Activated CD8-positive, alpha-beta memory T cell treated with anti-CD3 and anti-CD28 coated beads, Interleukin-2, amount 50 U/mL, for 4 hours (primary cell): ENCODE data around the gene CST9.
"Not testable (repeated sequence)": the region's sequence is repeated elsewhere in the genome, so short reads cannot be mapped to it uniquely, and the experiment has no call there.

Experiments used
- DNase-seq: peaks from one replicate; pipeline ENCODE4 v3.0.0-alpha.2; 2020

Gene CST9

DNA sequence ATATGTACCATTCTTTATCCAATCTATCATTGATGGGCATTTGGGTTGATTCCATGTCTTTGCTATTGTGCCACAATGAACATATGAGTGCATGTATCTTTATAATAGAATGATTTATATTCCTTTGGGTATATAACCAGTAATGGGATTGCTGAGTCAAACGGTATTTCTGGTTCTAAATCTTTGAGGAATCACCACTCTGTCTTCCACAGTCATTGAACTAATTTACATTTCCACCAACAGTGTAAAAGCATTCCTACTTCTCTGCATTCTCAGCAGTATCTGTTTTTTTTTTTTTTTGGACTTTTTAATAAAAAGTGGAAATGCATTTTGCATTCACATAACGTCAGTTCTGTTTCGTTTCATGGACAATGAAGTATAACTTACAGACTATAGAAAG, 16.7 kb upstream of the CST9 start:
- not testable (repeated sequence) for DNase-seq

DNA sequence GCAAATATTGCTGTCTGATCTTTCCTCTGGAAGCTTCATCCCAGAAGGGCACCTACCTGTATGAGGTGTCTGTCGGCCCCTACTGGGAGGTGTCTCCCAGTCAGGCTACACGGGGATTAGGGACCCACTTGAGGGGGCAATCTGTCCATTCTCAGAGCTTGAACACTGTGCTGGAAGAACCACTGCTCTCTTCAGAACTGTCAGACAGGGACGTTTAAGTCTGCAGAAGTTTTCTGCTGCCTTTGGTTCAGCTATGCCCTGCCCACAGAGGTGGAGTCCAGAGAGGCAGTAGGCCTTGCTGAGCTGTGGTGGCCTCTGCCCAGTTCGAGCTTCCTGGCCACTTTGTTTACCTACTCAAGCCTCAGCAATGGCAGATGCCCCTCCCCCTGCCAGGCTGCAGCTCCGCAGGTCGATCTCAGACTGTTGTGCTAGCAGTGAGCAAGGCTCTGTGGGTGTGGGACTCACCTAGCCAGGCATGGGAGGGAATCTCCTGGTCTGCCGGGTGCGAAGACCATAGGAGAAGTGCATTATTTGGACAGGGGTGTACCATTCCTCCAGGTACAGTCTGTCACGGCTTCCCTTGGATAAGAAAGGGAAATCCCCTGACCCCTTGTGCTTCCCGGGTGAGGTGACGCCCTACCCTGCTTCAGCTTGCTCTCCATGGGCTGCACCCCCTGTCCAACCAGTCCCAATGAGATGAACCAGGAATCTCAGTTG, 15.1 kb upstream of the CST9 start:
- DNase-seq, result not testable (repeated sequence)

DNA sequence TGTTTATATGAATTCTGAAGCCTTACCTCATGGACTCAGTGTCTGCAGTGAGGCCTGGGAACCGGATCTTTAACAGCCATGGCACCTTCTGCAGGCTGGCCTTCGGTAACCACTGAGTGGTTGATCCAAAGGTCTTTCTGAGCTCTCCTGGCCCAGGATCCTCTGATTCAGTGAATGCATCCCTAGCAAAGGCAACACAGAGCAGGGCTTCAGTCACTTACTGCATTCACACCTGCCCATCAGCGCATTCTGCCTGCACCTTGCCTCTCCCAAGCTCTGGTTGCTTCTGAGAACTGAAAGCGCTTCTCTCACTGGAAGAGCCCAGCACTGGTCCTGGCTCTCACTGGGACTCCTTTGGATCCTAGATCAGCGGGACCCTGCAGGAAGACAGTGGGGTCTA, 8.4 kb upstream of the CST9 start:
- DNase-seq, result no peak

DNA sequence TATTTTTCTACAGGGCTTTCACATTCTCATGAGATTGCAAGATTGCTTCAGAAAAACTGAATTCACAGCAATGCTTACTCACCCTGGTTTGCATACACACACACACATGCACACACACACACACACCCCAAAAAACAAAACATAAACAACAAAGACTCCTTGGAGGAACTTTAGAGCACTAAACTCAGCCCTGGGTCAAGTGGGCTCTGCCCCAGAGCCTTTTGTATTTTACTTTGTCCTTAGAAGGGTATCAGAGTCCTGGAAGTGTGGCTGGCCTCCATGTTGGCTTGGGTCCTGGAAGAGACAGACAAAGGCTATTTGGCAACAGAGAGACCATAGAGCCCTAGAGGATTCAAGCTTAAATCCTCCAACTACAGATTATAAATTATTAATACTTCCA, 8.0 kb upstream of the CST9 start:
- no peak for DNase-seq

DNA sequence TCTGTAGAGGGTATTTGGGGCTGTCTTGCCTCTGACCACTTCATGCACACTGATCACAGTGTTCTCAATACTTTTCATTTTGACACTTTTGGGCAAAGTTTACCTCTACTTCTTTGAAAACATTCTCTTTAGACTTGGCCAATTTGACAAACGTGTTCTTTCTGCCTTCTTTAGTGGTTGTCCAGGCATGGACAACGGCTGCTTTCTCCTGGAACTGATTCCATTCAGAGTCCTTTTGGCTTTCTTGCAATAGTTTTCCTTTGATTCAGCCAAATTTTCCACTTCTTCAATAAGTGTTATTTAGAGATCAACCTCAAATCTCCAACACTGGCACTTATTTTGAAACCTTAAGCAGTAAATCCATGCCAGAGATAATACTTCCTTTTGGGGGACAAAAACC, 6.7 kb upstream of the CST9 start:
- no peak for DNase-seq

DNA sequence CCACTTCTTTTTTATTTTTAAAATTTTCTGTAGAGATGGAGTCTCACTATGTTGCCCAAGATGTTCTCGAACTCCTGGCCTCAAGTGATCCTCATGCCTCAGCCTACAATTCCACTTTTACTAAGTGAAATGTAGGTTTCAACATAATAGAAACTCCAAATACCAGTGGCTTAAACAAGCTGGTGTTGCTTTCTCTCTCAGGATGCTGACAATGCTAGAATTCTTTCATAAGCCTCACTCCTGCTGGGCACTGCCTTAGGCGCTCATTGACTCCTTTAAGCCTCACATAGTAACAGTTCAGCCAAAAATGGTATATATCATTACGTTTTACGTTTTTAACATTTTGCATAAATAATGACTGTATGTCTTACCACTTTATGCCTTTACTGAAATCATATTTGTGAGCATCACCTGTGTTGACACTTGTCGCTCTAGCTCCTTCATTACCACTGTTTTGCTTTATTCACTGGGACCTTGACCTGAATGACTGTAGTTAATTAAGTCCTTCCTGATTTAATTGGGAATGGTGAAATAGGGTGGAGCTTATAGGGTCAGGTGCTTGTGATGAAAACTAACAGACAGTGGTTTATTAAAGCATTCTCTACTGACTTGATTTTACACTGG, 3.9 kb upstream of the CST9 start:
- DNase-seq, result no peak

DNA sequence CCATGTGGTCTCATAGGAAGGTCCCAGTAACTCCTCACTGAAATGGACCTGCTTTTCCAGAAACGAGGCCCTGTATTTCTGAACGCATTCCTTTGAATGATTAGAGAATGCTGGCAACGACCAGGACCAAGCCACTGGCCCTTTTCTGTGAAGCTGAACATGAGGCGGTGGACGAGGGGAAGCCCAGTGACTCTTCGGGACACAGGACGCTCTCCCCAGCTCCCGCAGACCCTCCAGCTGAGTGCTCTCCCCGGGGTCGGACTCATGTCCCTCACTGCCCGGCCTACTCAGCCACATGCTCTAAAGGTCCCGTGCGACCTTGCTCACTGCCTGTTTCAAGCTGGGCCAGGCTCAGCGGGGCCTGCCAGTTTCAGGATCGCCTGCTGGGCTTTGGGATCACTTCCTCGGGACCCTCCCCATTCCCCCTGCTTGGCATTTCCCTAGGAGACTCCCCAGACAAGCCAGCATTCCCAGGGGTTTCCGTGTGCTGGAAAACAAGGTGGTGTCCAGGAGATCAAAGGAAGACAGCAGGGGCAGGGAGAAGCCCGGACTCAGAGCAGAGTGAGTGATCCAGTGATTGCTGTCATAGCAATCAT, 2.6 kb upstream of the CST9 start:
- DNase-seq, result no peak

DNA sequence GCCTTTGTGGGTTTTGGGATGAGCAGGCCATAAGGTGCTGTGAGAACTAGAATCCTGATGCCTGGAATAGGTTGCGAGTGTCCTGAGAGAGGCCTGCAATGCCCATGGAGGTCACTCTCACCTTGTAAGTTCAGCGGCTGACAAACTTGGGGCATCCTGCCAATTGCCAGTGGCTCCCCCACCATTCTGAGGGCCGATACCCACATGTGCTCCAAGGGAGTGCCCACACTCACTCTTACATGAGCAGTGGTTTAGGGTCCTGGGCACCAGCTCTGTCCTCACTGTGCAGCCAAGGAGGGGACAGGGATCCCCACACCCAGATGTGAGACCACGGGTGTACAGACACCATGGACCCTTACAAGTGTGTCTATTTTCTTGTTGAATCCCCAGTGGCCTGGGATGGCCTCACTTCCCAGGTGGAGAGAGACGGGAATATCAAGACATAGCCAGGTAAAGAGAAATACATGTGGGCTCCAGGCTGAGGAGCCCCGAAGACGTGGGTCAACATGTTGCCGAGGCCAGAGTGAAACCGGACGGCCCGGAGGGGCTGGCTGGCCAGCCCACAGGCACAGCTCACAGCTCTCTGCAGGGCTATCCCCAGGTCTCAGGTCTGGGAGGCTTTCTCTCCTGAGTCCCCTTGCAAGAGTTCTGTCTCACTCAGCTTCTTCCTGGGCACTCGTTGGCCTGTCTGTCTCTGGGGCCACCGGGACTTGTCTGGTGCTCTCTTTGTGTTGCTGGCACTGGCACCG, 2.0 kb upstream of the CST9 start:
- no peak for DNase-seq

DNA sequence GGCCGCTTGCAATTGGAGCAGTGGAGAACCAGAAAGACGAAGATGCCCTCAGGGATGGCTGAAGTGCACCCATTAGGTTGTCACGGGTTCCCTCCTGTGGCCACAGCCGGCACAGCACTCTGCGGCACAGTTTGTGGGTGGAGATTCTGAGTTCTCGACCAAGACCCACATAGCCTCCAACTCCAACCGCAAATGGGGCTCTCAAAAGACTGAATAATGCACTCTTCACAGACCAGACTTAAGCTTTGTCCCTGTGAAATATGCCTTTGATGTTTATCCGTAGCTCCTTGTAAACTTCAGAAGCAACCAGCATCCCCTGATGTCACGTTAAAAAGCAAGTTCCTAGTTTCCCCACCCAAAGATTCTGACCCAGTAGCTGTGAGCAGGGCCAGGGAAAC, 934 bp upstream of the CST9 start:
- peak; percentile 61 for DNase-seq

DNA sequence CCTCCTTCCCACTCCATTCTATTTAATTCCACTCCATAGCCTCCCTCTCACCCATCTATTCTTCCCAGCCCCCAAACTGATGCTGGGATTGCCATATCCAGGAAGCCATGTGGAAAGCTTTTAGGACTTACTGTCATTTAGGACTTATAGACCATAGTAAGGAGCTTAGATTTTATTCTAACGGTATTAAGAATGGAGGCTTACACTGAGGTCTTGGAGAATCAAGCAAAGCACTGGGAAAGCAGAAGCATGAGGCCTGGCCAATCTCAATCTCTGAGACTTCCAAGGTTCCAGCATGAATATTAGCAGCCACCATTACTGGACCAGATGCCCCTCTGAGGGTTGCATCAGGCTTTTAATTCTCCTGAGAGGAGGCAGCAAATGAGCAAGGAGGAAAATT, 1.4 kb downstream of the CST9 start:
- DNase-seq, result no peak

DNA sequence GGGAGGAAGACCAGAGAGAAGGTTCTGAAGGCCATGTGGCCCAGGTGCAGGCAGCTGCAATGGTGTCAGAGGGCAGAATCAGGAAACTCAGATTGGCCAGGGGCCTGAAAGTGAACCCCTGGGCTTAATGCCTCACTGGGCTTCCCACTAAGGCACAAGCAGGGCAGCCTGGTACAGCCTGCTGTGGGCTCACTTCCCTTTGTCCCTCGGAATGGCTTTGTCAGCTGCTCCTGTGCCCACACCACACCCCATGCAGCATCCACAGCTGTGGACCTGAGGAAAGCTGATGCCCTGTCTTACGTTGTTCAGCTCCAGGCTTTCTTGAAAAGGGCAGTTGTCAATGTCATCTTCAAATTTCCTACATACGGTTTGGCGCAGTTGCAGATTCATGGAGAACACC, 2.4 kb downstream of the CST9 start:
- DNase-seq, result no peak

DNA sequence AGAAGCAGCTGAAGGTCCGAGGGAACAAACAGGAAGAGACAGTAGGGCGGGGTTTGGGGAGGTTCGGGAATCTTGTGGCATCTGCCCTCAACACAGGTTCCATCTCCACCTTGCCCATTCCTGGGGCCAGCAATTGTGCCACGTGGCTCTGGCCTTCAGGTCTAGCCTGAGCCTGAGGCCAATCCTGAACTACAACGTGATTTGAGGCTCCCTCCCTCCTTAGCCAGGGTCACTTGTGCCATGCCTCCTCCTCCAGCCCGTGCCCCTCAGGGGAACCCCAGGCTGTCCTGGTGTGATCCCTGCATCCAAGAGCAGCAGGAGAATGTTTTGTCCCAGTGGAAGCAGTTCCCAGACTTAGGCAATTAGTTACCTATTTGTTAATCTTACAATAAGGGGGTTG, 3.0 kb downstream of the CST9 start:
- no peak for DNase-seq

DNA sequence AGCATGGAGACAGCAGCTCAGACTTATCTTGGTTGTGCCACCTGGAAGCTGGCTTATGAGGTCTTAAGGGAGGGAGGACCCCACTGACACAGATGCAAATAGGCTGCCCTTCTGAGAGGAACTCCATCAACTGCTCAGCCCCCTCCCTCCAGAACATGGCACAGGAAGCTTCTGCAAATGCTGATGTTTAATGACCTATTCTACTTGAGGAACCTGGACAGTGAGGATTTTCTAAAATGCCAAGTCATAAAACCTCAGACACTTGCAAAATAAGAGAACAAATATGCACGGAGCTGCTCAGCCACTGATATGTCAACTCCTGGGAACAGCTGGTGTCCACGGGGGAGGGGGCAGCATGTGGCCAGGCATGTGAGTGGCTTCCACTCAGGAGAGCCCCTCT, 3.5 kb downstream of the CST9 start:
- DNase-seq, result no peak

DNA sequence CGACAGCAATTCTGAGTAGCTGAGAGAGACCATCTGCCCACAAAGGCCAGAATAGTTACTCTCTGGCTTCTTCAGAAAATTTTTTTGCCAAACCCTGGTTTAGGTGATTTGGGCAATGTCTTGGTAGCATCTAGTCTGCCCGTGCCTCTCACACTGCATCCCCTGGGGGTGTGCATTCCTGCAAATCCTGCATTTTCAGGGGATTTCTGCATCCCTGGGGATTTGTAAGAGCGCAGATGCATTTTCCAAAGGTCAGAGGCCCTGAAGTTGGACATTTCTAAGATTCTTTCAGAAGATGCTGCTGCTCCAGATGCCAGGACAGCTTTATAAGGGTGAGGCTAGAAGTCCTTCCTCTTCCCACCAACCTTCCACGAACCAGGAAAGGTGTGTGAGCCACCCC, 4.0 kb downstream of the CST9 start:
- DNase-seq, result no peak

DNA sequence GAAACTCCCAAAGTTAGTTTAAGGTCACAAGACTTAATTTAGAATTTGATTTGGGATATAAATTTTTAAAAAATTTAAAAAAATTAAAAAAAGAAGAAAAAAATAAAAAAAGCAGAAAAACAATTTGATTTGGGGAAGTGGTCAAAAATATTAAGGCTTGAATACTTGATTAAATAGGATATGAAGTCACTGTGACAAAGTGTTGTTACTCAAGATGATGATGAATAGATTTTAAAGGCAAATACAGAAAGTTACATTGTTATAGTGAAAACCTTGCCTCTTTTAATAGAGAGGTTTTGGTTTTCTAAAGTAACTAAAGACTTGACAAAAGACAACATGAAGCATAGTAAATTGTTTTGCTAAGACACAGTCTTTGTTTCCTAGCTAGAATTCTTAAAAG, 7.2 kb downstream of the CST9 start:
- DNase-seq, result no peak

DNA sequence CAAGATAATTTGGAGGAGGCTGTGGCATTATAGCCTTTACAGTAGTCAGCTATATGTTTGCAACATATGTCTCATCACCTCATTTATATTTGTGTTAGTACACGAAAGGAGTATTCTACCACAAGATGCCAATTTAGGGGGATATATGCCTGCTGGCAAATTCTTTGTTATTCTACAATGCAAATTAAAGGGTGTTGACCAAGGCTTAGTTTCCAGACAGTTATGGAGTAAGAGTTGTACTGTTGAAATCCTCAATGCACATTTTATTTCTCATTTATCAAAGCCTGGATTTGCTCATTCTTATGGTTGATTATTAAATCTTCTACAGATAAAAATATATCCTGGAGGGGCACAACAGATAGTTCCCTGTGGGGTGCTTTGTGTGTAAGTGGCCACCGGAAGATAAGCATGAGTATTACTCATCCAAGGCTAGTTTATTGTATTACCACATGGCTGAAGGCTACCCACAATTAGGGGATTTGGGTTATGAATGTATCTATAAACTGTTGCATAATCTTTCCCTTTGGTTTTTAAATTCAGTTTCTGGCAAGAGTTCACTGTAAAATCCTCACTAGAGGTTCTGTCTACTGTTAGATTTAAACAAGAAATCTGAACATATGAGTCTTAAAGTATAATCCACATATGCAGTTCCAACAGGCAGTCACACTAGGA, 9.0 kb downstream of the CST9 start:
- no peak for DNase-seq

DNA sequence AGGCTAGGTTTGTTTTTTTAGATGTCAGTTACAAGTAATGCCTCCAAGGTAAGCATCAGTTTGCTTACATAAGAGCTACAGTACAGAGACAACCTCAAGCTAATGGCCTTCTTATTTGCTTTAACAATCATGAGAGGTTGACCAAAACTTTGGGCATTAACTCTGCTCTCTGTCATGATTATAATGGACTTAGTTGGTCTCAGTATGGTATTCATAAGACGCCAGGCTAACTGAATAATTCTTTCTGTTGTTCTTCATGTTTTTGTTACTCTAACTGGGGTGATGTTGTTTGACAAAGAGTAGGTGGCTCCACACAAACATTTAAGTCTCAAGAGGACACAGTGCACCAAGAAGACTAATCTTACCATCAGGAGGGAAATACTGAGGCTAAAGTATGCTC, 9.8 kb downstream of the CST9 start:
- DNase-seq, result no peak

DNA sequence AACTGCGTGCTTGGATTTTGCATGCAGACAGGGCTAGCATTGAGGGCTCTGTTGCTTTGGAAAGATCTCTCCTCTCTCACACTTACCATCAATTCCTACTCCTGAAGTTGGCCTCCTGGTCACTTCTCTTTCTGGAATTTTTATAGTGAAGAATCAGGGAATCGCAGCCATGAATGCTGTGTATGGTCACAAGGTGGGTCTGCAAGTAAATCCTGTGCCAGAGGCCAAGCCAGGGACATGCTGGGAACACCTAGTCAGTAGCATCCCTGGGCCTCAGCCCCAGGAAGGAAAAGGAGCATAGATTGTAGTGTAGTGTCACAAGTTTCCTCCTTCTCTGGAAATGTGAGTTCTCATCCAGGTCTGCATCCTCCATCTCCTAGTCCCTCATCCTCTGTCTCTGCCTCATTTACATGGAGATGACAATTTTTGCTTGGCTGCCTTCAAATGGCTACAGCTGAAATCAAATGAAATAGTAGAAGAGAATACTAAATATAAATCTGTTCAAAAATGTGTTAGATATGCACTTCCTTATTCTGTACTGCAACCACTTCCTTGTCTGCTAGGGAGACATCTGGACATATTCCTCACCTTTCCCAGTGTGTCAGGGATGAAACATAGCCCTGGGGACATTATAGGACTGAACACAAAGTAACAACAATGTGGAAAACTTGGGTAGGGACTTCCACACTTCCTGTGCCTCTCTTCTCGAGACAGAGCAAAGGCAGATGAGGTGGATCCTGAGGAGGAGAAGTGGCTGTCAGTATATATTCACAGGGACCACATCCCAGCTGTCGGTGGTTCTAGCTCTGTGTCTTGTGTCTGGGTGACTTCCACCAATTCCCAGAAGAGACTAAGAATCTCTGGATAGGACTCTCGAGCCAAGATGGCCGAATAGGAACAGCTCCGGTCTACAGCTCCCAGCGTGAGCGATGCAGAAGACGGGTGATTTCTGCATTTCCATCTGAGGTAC, 17.0 kb downstream of the CST9 start:
- DNase-seq, result no peak

DNA sequence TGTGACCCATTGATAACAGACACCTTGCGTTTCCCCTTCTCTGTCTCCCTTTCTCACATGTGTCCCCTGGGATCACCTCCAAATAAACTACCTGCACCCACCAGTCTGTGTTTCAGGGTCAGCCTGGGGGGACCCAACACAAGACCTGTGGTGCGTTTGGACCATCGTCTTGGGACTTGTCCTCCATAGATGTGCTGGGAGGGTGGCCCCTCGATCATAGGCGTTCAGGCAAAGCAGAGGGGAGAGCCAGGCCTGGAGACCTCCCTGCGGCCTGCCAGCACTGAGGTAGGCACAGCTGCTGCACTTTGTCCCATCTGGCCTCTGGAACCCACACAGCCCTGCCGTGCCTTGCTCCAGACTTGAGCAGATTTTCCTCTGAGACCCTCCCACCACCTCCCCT, 18.1 kb downstream of the CST9 start:
- DNase-seq, result no peak

DNA sequence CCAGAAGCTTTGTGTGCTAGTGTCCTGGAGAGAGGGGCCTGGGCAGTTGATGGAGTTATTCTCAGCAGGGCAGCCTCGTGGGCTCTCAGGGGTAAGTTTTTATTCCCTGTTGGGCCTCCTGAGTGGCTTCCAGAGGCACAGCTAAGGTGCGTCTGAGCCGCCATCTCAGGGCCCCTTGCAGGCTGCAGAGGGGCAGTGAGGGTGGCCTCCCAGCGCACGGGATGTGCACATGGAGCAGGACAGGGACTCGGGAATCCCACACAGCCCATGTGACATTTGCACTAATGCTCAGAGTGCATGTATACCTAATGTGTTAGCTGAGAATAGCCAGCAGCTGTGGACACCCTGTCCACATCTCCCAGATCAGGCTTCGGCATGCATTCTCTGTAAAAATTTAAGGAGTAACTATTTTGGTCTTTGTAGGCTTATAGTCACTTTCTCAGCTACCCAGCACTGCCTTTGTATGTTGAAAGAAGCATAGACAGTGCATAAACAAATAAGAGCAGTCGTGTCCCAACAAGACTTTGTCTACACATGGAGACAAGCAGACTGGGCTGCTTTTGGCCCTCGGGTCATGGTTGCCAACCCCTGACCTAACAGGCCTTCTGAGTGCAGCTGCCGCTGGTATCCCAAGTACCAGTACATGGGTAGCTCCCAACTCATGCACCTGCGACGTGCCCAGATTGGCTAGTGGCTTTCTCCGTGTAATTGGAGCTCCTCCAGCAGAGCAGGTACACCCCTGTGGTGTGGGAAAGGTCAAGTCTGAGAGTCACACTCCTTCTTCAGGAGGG, 18.8 kb downstream of the CST9 start:
- no peak for DNase-seq
